ENCODE measurements around the gene MFSD2A.
"Not testable (repeated sequence)": the region's sequence is repeated elsewhere in the genome, so short reads cannot be mapped to it uniquely, and the experiment has no call there.

The MFSD2A gene

DNA sequence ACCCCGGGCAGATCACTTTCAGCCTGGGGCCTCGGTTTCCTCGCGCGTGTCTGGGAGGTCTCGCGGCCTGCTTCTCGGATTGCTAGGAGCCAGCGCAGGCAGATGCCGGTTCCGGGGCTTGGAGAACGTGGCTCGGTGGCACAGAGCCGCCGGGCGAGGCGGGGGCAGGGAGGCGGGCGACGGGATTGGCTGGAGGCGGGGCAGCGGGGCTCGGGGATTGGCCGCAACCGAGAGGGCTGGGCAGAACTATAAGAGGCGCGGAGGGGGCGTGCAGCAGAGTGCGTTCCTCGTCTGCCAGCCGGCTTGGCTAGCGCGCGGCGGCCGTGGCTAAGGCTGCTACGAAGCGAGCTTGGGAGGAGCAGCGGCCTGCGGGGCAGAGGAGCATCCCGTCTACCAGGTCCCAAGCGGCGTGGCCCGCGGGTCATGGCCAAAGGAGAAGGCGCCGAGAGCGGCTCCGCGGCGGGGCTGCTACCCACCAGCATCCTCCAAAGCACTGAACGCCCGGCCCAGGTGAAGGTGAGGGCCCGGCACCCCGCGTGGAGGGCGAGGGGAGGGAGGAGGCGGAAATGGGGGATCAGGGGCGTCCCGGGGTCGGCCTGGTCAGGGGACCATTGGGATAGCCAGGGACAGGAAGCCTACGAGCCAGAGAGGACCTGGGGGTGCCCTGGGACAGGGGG is at the start of gene MFSD2A:
MFSD2A (plus strand) TSS at position 276 of the 677 bp plus-strand sequence; CDS start at position 424, 148 bp downstream.
- H3K27ac ChIP-seq: peak within 1 kb of the TSS; percentile 18; the same call in 1 of the 2 replicates
- TF ChIP-seq, protein P1, sequence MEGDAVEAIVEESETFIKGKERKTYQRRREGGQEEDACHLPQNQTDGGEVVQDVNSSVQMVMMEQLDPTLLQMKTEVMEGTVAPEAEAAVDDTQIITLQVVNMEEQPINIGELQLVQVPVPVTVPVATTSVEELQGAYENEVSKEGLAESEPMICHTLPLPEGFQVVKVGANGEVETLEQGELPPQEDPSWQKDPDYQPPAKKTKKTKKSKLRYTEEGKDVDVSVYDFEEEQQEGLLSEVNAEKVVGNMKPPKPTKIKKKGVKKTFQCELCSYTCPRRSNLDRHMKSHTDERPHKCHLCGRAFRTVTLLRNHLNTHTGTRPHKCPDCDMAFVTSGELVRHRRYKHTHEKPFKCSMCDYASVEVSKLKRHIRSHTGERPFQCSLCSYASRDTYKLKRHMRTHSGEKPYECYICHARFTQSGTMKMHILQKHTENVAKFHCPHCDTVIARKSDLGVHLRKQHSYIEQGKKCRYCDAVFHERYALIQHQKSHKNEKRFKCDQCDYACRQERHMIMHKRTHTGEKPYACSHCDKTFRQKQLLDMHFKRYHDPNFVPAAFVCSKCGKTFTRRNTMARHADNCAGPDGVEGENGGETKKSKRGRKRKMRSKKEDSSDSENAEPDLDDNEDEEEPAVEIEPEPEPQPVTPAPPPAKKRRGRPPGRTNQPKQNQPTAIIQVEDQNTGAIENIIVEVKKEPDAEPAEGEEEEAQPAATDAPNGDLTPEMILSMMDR (conservative IDR thresholded peaks at IDR 0.05): no peak

DNA sequence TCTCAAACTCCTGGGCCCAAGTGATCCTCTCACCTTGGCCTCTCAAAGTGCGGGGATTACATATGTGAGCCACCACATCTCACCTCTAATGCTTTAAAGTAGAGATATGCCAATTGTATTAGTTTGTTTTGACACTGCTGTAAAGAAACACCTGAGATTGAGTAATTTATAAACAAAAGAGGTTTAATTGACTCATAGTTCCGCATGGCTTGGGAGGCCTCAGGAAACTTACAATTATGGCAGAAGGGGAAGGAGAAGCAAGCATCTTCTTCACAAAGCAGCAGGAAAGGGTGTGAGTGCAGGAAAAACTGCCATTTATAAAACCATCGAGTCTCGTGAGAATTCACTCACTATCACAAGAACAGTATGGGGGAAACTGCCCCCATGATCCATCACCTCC is 49.8 kb upstream of the MFSD2A start:
- TF ChIP-seq, protein P1 (conservative IDR thresholded peaks at IDR 0.05): no peak
- no peak overlapping the region for H3K27ac ChIP-seq

DNA sequence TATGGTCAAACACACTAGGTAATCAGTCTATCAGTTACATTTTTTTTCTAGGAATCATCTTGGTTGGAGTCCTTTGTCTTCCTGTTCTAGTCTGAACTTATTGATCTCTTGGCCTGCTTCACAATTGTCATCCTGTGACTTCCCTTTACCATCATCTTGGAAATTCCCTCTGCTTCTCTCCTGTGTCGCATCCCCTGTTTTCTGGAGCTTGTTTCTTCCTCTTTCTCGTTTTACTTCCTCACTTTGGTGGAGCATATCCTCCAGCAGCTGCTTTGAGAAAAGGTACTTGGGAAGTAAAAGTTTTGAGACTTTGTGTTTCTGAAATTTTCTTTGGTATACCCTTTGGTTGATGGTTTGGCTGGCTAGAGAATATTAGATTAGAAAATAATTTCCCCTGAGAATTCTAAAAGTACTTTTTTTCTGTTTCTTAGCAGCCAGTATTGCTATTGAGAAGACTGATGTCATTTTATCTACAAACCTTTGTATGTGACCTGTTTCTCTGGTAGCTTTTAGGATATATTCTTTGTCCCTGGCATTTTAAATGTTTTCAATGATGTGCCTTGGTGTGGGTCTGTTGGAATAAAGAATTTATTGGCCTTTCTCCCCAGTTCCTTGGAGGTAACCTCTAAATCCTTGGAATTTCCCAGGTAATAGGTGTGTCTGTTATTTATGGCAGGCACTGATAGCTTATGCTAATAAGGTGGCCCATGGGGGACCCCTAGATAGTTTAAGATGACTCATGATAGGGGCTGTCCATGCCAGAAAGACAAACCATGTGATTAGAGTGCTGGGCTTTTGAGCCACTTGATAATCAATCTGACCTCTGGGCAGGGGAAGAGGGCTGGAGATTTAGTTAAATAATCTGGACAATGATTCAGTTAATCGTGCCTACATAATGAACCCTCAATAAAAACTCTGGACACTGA is 47.2 kb upstream of the MFSD2A start:
- no peak overlapping the region for H3K27ac ChIP-seq
- TF ChIP-seq, protein P1 (conservative IDR thresholded peaks at IDR 0.05): no peak

DNA sequence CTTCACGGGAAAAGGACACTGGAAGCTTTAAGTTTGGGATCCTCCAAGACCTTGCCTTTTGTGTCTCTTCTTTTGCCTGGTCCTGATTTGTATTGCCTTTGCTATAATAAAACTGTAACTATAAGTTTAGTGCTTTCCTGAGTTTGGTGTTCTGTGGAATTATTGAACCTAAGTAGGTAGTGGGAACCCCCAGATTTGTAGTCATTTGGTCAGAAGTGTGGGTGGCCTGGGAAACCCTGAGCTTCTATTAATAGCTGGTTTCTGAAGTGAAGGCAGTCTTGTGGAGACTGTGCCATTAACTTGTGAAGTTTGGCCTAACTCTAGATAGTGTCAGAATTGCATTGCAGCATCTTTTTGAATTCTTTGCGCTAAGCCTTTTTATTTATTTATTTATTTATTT is 46.4 kb upstream of the MFSD2A start:
- no peak overlapping the region for H3K27ac ChIP-seq
- TF ChIP-seq, protein P1 (conservative IDR thresholded peaks at IDR 0.05): no peak

DNA sequence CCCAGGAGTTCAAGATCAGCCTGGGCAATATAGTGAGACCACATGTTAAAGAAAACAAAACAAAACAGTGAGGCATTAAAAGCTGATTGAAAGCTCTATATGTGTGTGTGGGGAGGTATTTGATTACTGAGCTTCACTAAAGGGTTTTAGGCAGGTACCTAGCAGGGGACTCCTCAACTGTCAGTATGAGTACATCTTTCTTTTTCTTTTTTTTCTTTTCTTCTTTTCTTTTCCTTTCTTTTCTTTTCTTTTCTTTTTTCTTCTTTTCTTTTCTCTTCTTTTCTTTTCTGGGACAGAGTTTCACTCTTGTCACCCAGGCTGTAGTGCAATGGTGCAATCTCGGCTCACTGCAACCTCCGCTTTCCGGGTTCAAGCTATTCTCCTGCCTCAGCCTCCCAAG is 44.7 kb upstream of the MFSD2A start:
- H3K27ac ChIP-seq: no peak overlapping the region
- TF ChIP-seq, protein P1 (conservative IDR thresholded peaks at IDR 0.05): no peak

DNA sequence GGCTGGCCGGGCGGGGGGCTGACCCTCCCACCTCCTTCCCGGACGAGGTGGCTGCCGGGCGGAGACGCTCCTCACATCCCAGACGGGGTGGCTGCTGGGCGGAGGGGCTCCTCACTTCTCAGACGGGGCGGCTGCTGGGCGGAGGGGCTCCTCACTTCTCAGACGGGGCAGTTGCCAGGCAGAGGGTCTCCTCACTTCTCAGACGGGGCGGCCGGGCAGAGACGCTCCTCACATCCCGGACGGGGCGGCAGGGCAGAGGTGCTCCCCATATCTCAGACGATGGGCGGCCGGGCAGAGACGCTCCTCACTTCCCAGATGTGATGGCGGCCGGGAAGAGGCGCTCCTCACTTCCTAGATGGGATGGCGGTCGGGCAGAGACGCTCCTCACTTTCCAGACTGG is 41.8 kb upstream of the MFSD2A start:
- not testable (repeated sequence) for H3K27ac ChIP-seq

DNA sequence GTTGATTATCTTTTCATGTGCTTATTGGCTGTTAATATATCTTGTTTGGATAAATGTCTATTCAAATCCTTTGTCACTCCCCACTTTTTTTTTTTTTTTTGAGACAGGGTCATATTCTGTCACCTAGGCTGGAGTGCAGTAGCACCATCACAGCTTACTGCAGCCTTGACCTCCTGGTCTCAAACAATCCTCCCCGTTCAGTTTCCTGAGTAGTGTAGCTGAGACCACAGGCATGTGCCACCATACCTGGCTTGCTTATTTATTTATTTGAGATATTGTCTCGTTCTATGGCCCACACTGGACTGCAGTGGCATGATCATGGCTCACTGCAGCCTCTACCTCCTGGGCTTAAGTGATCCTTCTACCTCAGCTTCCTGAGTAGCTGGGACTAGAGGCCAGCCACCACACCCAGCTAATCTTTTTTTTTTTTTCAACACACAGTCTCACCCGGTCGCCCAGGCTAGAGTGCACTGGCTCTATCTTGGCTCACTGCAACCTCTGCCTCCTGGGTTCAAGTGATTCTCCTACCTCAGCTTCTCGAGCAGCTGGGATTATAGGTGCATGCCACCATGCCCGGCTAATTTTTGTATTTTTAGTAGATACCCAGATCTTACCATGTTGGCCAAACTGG is 39.3 kb upstream of the MFSD2A start:
- TF ChIP-seq, protein P1 (conservative IDR thresholded peaks at IDR 0.05): no peak
- no peak overlapping the region for H3K27ac ChIP-seq
